H1 (cell line): Measurements from ENCODE around the gene ATOH1. TPM values are rescaled to one million over a fixed set of nuclear protein-coding genes. Genes with fewer than 3 reads are reported as not detected.

Experiments used
- ATF3 ChIP-seq: IDR thresholded peaks from 2 replicates; pipeline ENCODE4 v1.6.1; 2011; ENCODE audit warnings: low read depth, mild to moderate bottlenecking, low read length; ENCODE audit not compliant: insufficient read depth
- CHD7 ChIP-seq: fragments of 300-600 bp; sonication (generic); IDR thresholded peaks from 2 replicates; pipeline ENCODE4 v1.7.1; 2012; ENCODE audit warnings: low read length, moderate library complexity, mild to moderate bottlenecking, inconsistent platforms; ENCODE audit not compliant: insufficient replicate concordance
- SP1 ChIP-seq: IDR thresholded peaks from 2 replicates; pipeline ENCODE4 v1.6.1; 2011; ENCODE audit warnings: low read depth, low read length
- polyA plus RNA-seq, 7 experiments: library from polyadenylated mRNA; depleted of rRNA in 3 of 7; stranded (reverse) in 5 of 7; unstranded in 2 of 7; fragments of >200 nt in 5 of 7; fragments of 200-250 nt in 2 of 7; gene quantifications; 1 replicate in 5 of 7; 2 replicates in 1 of 7; 4 replicates in 1 of 7; pipeline versions ENCODE4 v1.2.1 to v1.2.3, GENCODE V29; 2011 to 2013; ENCODE audit warnings: missing spikeins in 2 of 7, mixed read lengths in 2 of 7
- total RNA-seq: library from RNA; stranded (reverse); fragmentation: NEBNext Ultra II Directional; extraction: Animal tissue kit (Norgen Biotek cat#: 25700); gene quantifications from 2 replicates; pipeline ENCODE4 v1.2.1, GENCODE V29; 2021

Gene ATOH1
- total and polyA plus RNA-seq, 2 of the 8 experiments (the other 6 are each of a cell fraction or from before 2014, with no cell fraction given), result 0.12 to 0.76 TPM

GRCh38 chr4:93814722-93815121, 13.8 kb upstream of the ATOH1 start (continued):
- TF ChIP-seq CHD7 (no peak), SP1 (no peak), ATF3 (0 out of 2 replicates have a peak, but pooled peaks have one; percentile 18)
